Measurements from ENCODE around the gene FAF1. TPM values are rescaled to one million over a fixed set of nuclear protein-coding genes. Genes with fewer than 3 reads are reported as not detected.

Gene FAF1
- total RNA-seq, 4 donors from 2014 or later = 72.0 to 107 (median 92.0) TPM

DNA sequence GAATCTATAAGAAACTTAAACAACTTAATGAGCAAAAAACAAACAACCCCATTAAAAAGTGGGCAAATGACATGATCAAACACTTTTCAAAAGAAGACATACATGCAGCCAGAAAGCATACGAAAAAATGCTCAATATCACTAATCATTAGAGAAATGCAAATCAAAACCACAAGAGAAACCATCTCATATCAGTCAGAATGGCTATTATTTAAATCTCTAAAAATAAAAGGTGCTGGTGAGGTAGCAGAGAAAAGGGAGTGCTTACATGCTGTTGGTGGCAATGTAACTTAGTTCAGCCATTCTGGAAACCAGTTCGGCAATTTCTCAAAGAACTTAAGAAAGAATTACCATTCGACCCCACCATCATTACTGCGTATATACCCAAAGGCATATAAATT lies 147.7 kb downstream of the FAF1 start:
- Histone ChIP-seq H3K4me3 (no peak overlapping the region), H3K4me1 (peaks cover under 1 to 5% of the 10 kb centered on the region in 2 donors), H3K27ac (no peak overlapping the region), H3K36me3 (no peaks in the 10 kb centered on the region), H3K9me3 (no peaks in the 10 kb centered on the region), H3K27me3 (no peaks in the 10 kb centered on the region)
- TF ChIP-seq, protein P1, sequence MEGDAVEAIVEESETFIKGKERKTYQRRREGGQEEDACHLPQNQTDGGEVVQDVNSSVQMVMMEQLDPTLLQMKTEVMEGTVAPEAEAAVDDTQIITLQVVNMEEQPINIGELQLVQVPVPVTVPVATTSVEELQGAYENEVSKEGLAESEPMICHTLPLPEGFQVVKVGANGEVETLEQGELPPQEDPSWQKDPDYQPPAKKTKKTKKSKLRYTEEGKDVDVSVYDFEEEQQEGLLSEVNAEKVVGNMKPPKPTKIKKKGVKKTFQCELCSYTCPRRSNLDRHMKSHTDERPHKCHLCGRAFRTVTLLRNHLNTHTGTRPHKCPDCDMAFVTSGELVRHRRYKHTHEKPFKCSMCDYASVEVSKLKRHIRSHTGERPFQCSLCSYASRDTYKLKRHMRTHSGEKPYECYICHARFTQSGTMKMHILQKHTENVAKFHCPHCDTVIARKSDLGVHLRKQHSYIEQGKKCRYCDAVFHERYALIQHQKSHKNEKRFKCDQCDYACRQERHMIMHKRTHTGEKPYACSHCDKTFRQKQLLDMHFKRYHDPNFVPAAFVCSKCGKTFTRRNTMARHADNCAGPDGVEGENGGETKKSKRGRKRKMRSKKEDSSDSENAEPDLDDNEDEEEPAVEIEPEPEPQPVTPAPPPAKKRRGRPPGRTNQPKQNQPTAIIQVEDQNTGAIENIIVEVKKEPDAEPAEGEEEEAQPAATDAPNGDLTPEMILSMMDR (IDR thresholded peaks at IDR 0.05 in 4 of 5, conservative IDR thresholded peaks at IDR 0.05 in 1 of 5) = no peak
- no peak for TF ChIP-seq POLR2A (IDR thresholded peaks at IDR 0.05)
- ATAC-seq (no peak), DNase-seq (no peak)
- intact Hi-C loops (cut with DNase I; ENCODE audit: low total_unique reads) = no loop called here
- in situ Hi-C loops (cut with MboI; ENCODE audit: low sequenced_read_pairs in 4 of 4) = no loop called here

DNA sequence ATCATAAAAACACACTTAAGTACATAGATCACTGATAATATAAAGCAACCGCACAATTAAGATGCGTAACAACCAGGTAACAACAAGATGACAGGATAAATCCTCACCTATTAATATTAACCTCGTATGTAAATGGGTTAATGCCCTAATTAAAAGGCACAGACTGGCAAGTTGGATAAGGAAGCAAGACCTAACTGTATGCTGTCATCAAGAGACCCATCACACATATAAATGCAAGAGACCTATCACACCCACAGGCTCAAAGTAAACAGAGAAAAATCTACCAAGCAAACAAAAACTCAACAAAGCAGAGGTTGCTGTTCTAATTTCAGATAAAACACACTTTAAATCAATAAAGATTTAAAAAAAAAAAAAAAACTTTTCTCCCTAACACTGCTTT lies 151.8 kb downstream of the FAF1 start:
- Histone ChIP-seq H3K27me3 (no peaks in the 10 kb centered on the region), H3K4me3 (no peak overlapping the region), H3K27ac (no peak overlapping the region), H3K9me3 (no peaks in the 10 kb centered on the region), H3K4me1 (peaks cover 0 to 5% of the 10 kb centered on the region in 2 donors), H3K36me3 (no peaks in the 10 kb centered on the region)
- no peak for TF ChIP-seq POLR2A (IDR thresholded peaks at IDR 0.05)
- TF ChIP-seq, protein P1 (IDR thresholded peaks at IDR 0.05 in 4 of 5, conservative IDR thresholded peaks at IDR 0.05 in 1 of 5) = no peak
- in situ Hi-C loops (cut with MboI; ENCODE audit: low sequenced_read_pairs in 4 of 4) (no loop called here), intact Hi-C loops (cut with DNase I; ENCODE audit: low total_unique reads) (no loop called here)
- DNase-seq (no peak), ATAC-seq (no peak)

DNA sequence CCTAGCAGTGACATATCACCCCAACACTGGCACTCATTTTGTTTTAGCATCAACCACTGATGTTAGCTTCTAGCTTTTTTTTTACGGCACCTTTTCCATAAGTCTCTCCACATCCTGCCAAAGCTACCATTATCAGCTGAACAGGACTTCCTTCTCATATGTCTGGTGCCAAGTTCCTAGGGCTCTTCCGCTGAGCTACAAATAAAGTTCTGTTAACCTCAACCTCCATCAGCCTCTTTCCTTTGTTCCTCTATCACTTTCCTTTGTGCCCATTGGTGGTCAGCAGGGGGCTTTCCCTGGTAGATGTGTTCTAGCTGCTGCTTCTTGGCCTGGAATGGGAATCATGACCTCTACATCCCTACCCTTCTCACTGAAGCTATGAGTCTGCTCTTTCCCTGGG lies 163.8 kb downstream of the FAF1 start:
- no peak for DNase-seq
- H3K27me3 ChIP-seq = no peaks in the 10 kb centered on the region
- intact Hi-C loops (cut with DNase I; ENCODE audit: low total_unique reads) (no loop called here), in situ Hi-C loops (cut with MboI; ENCODE audit: low sequenced_read_pairs in 4 of 4) (loop anchor here in 1 of 4 donors (25.0 kb wide), 1 partner anchor 241 kb away; no protein-coding TSS in a partner anchor)
- peaks cover 4 to 6% of the 10 kb centered on the region in 2 donors for H3K4me1 ChIP-seq
- no peaks in the 10 kb centered on the region for H3K36me3 ChIP-seq
- H3K4me3 ChIP-seq = no peak overlapping the region
- H3K27ac ChIP-seq = no peak overlapping the region
- no peaks in the 10 kb centered on the region for H3K9me3 ChIP-seq
- no peak for ATAC-seq
- TF ChIP-seq, protein P1 (IDR thresholded peaks at IDR 0.05 in 4 of 5, conservative IDR thresholded peaks at IDR 0.05 in 1 of 5) = no peak
- no peak for TF ChIP-seq POLR2A (IDR thresholded peaks at IDR 0.05)

DNA sequence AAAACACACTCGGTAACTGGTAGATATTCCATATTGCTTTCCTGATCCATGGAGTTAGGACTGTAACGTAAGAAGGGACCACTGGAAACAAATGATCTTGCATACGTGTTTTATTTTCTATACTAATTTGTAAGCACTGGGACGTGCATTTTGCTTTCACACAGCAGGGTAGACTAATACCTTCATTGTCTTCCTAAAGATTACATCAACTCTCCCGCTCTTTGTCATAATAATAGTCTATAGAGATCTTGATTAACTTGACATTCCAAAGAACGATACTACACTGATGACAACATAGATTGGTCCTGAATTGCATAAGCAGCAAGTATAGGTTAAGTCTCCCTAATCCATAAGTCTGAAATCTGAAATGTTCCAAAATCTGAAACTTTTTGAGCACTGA lies 166.5 kb downstream of the FAF1 start:
- in situ Hi-C loops (cut with MboI; ENCODE audit: low sequenced_read_pairs in 4 of 4) = loop anchor here in 1 of 4 donors (25.0 kb wide), 1 partner anchor 244 kb away; no protein-coding TSS in a partner anchor
- H3K4me3 ChIP-seq = no peak overlapping the region
- no peak for ATAC-seq
- peaks cover 0 to 2% of the 10 kb centered on the region in 2 donors for H3K4me1 ChIP-seq
- H3K27ac ChIP-seq = no peak overlapping the region
- no peak for DNase-seq
- H3K9me3 ChIP-seq = no peaks in the 10 kb centered on the region
- TF ChIP-seq POLR2A (IDR thresholded peaks at IDR 0.05) = no peak
- TF ChIP-seq, protein P1 (IDR thresholded peaks at IDR 0.05 in 4 of 5, conservative IDR thresholded peaks at IDR 0.05 in 1 of 5) = no peak
- intact Hi-C loops (cut with DNase I; ENCODE audit: low total_unique reads) = no loop called here
- H3K27me3 ChIP-seq = no peaks in the 10 kb centered on the region
- H3K36me3 ChIP-seq = no peaks in the 10 kb centered on the region

DNA sequence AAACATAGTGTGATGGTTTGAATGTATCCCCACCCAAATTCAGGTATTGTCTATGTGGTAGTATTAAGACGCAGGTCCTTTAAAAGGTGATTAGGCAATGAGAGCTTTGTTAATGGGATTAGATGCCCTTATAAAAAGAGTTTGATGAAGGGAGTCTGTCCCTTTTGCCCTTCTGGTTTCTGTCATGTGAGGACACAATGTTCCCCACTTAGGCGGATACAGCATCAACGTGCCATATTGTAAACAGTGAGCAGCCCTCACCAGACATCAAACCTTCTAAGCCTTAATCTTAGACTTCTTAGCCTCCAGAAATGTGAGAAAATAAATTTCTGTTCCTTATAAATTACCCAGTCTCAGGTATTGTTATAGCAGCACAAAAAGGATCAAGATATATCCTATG lies 172.8 kb downstream of the FAF1 start:
- Histone ChIP-seq H3K27ac (no peak overlapping the region), H3K4me1 (peaks cover 0 to 5% of the 10 kb centered on the region in 2 donors), H3K27me3 (no peaks in the 10 kb centered on the region), H3K4me3 (no peak overlapping the region), H3K9me3 (no peaks in the 10 kb centered on the region), H3K36me3 (peaks cover 0 to 17% of the 10 kb centered on the region in 2 donors)
- ATAC-seq (no peak), DNase-seq (no peak)
- in situ Hi-C loops (cut with MboI; ENCODE audit: low sequenced_read_pairs in 4 of 4) (loop anchor here in 1 of 4 donors (25.0 kb wide), 1 partner anchor 250 kb away; no protein-coding TSS in a partner anchor), intact Hi-C loops (cut with DNase I; ENCODE audit: low total_unique reads) (no loop called here)
- no peak for TF ChIP-seq POLR2A (IDR thresholded peaks at IDR 0.05)
- TF ChIP-seq, protein P1 (IDR thresholded peaks at IDR 0.05 in 4 of 5, conservative IDR thresholded peaks at IDR 0.05 in 1 of 5) = no peak
